Muscle layer of duodenum (tissue), 2 donors: Measurements from ENCODE around the gene USP17L20.
"Not testable (repeated sequence)": the region's sequence is repeated elsewhere in the genome, so short reads cannot be mapped to it uniquely, and the experiment has no call there.

Experiments
- H3K27ac ChIP-seq: one replicate; pipeline ENCODE4 v1.7.0; 2013; ENCODE audit warnings: mild to moderate bottlenecking, low read length
- H3K27me3 ChIP-seq: one replicate; pipeline ENCODE4 v1.7.0; 2013; ENCODE audit warnings: low read depth, mild to moderate bottlenecking, control low read depth, low read length
- H3K36me3 ChIP-seq, 2 donors: one replicate each; pipeline ENCODE4 v1.7.0; 2013; ENCODE audit warnings: low read length in 2 of 2, control low read depth in 1 of 2, mild to moderate bottlenecking in 1 of 2; ENCODE audit not compliant: insufficient read depth in 2 of 2, control insufficient read depth in 1 of 2
- H3K4me1 ChIP-seq, 2 donors: one replicate each; pipeline ENCODE4 v1.7.0; 2013; ENCODE audit warnings: low read length in 2 of 2, mild to moderate bottlenecking in 2 of 2, control low read depth in 1 of 2, moderate library complexity in 1 of 2; ENCODE audit not compliant: insufficient read depth in 2 of 2, control insufficient read depth in 1 of 2
- H3K4me3 ChIP-seq, 2 donors: one replicate each; pipeline ENCODE4 v1.7.0; 2013; ENCODE audit warnings: low read length in 2 of 2, low read depth in 1 of 2, mild to moderate bottlenecking in 1 of 2
- H3K9me3 ChIP-seq, 2 donors: one replicate each; pipeline ENCODE4 v1.7.0; 2013; ENCODE audit warnings: low read length in 2 of 2, control low read depth in 1 of 2, mild to moderate bottlenecking in 1 of 2; ENCODE audit not compliant: control insufficient read depth in 1 of 2
- donor health status: healthy.

Gene USP17L20

GRCh38 chr4:9253078-9253477 lies 4.8 kb upstream of the USP17L20 start, which contains the start of gene USP17L19:
TSS of gene USP17L19 (plus strand) at chr4:9253378. CDS start at chr4:9253378, 0 bp downstream.
- not testable (repeated sequence) for H3K36me3 ChIP-seq, H3K9me3 ChIP-seq, H3K27me3 ChIP-seq, H3K27ac ChIP-seq, H3K4me1 ChIP-seq, H3K4me3 ChIP-seq

GRCh38 chr4:9262572-9262971 lies 4.6 kb downstream of the USP17L20 start, which contains the start of gene USP17L21:
TSS of gene USP17L21 (plus strand) at chr4:9262872. CDS start at chr4:9262872, 0 bp downstream.
- not testable (repeated sequence) for H3K27me3 ChIP-seq, H3K4me3 ChIP-seq, H3K27ac ChIP-seq

DNA sequence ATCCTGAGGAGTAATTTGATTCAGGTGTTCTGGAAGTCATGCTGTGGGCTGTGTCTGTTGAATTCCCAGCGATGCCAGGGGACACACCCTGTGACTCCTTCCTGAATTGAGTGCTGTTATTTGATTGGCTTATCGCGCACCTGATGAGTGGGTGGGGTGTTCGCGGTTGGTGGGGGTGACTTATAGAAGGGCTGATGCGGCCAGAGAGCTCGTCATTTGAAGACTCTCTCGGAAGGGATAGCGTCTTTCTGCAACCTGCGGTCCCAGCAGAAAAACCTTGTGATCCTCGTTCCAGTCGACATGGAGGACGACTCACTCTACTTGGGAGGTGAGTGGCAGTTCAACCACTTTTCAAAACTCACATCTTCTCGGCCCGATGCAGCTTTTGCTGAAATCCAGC lies 9.4 kb downstream of the USP17L20 start, which contains the start of gene USP17L22:
TSS of gene USP17L22 (plus strand) at position 301 of the 400 bp plus-strand sequence. CDS start at position 301, 0 bp downstream.
- H3K4me3 ChIP-seq, H3K4me1 ChIP-seq, H3K27ac ChIP-seq, H3K36me3 ChIP-seq, H3K27me3 ChIP-seq, H3K9me3 ChIP-seq: not testable (repeated sequence)

More at GRCh38 chr4:9262572-9262971, 4.6 kb downstream of the USP17L20 start, which contains the start of gene USP17L21:
- H3K9me3 ChIP-seq, H3K4me1 ChIP-seq, H3K36me3 ChIP-seq: not testable (repeated sequence)

DNA sequence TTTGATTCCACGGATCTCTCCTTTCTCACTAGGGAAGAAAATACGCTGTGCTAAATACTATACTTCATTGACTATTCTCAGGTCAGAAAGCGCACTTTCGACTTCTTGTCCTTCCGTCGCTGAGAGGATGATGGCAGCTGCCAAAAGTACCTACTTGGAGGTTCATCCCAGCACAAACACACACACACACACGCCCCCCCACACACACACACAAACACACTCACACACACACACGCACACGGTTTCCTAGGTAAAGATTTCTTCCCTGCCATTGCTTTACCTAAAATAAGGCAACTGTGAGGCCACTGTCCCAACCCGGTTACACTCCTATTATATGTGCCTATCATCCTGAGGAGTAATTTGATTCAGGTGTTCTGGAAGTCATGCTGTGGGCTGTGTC lies 13.8 kb downstream of the USP17L20 start:
- not testable (repeated sequence) for H3K9me3 ChIP-seq, H3K27ac ChIP-seq, H3K36me3 ChIP-seq, H3K4me1 ChIP-seq, H3K4me3 ChIP-seq, H3K27me3 ChIP-seq
